NCI-H524 treated with DMSO at 0.1 percent for 48 hours (cell line): ENCODE data around the gene HILPDA.
"Not testable (repeated sequence)": the region's sequence is repeated elsewhere in the genome, so short reads cannot be mapped to it uniquely, and the experiment has no call there.

Experiments
- DNase-seq: peaks from one replicate; lab custom pipeline; 2025; lab: John Stamatoyannopoulos, UW

HILPDA gene

DNA sequence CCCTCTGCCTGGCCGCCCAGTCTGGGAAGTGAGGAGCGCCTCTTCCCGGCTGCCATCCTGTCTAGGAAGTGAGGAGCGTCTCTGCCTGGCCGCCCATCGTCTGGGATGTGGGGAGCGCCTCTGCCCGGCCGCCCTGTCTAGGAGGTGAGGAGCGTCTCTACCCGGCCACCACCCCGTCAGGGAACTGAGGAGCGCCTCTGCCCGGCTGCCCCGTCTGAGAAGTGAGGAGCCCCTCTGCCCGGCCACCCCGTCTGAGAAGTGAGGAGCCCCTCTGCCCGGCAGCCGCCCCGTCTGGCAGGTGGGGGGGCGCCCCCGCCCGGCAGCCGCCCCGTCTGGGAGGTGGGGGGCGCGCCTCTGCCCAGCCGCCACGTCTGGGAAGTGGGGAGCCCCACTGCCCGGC, 7.7 kb downstream of the HILPDA start:
- DNase-seq: not testable (repeated sequence)

DNA sequence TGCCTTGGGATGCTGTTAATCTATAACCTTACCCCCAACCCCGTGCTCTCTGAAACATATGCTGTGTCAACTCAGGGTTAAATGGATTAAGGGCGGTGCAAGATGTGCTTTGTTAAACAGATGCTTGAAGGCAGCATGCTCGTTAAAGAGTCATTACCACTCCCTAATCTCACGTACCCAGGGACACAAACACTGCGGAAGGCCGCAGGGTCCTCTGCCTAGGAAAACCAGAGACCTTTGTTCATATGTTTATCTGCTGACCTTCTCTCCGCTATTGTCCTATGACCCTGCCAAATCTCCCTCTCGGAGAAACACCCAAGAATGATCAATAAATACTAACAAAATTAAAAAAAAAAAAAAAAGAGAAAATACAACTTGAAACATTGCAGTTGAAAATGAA, 8.3 kb downstream of the HILPDA start:
- DNase-seq: peak; percentile 25

DNA sequence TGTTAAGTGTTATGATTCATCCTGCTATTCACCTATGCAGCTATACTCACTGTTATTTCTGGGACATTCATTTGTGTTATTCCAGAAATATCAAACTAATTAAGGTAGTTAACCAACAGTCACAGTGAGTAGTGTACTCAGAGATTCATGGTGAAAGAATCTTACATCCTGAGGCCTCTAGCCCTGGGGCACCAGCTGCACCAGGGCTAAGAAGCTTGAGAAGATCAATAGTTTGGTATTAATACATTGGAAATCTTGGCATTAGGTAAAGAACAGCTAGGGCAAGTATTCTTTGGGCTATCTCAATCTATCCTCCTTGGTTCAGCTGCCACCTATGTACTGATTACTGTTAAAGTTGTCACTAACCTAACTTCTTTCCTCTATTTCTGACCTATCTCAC, 11.2 kb downstream of the HILPDA start:
- not testable (repeated sequence) for DNase-seq

DNA sequence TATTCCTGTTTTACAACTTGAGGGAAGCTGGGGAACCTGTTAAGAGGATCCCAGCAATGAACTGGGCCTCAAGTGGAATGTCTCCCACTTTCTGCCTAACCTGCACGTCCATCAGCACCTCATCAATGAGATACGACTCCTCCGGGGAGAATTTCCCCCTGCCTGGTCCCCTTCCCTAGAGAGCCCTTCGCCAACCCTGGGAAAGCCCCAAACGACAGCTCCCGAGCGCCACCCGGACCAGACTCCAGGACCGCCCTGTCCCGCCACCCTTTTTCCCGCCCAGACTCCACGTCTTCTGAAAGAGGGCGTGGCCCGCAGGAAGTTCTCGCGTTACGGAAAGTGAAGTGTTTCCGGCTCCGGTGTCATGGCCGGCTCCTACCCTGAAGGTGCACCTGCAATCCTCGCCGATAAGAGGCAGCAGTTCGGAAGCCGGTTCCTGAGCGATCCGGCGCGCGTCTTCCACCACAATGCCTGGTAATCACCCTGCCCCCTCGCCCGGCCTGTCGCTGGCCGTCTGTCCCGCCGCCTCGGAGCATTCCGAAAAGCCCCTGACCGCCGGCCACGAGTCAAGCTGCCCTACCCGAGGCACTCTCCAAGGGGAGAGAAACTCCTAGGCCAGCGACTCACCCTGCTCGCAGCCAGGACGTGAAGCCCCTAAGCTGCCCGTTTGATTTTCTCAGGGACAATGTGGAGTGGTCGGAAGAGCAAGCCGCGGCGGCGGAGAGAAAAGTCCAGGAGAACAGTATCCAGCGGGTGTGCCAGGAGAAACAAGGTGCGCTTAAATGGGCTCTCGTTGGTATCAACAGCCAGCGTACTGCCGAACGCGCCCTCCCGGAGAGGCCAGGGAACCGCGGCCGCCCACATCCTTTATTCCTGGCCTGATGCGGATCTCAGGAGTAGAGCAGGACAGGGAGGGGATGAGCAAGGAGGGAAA, 21.0 kb downstream of the HILPDA start, which contains the start of gene METTL2B:
Gene METTL2B, plus strand, starts transcription at position 347 of the 934 bp plus-strand sequence. Its CDS starts 18 bp downstream, at position 365.
- peak; percentile 62 for DNase-seq

DNA sequence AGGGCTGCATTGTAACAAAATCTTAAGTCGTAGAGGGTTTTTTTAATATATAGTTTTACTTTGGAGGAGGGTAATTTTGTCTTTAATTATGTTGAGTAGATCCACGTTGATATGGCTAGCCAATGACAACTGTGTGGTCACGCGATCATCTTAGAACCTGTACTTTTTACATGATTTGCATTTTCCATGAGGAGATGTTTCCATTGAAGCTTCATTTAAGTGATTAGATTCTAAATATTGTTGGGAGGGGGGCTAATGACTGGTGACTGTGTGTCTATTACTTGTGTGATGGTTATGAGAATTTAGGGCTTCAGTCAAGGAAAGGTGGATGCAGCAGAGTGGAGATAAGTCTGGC, 21.6 kb downstream of the HILPDA start:
- not testable (repeated sequence) for DNase-seq

DNA sequence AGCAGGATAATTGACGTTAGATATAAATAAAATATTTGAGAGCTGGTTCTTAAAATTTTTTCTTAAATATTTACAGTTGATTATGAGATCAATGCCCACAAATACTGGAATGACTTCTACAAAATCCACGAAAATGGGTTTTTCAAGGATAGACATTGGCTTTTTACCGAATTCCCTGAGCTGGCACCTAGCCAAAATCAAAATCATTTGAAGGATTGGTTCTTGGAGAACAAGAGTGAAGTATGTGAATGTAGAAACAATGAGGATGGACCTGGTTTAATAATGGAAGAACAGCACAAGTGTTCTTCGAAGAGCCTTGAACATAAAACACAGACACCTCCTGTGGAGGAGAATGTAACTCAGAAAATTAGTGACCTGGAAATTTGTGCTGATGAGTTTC, 23.4 kb downstream of the HILPDA start:
- not testable (repeated sequence) for DNase-seq

DNA sequence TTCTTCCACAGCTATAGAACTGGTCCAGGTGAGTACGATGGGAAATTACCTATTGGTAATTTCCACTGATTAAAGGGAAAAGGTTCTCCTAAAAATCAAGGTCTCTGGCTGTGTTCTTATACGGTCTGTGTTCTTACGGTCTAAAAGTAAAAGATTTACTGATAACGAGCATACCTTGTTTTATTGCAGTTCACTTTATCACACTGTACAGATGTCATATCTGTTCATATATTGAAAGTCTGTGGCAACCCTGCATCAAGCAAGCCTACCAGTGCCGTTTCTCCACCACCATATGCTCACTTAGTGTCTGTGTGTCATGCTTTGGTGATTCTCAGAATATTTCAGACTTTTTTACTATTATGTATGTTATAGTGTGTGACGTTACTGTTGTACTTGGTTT, 32.5 kb downstream of the HILPDA start:
- not testable (repeated sequence) for DNase-seq

DNA sequence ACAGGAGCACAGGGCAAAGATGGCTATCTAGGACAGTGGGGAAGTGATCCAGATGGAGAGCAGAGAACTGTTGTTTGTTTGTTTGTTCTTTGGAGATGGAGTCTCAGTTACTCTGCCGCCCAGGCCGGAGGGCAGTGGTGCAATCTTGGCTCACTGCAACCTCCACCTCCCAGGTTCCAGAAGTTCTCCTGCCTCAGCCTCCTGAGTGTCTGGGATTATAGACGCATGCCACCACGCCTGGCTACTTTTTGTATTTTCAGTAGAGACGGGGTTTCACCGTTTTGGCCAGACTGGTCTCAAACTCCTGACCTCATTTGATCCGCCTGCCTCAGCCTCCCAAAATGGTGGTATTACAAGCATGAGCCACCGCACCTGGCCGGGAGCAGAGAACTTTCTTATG, 41.7 kb downstream of the HILPDA start:
- no peak for DNase-seq

DNA sequence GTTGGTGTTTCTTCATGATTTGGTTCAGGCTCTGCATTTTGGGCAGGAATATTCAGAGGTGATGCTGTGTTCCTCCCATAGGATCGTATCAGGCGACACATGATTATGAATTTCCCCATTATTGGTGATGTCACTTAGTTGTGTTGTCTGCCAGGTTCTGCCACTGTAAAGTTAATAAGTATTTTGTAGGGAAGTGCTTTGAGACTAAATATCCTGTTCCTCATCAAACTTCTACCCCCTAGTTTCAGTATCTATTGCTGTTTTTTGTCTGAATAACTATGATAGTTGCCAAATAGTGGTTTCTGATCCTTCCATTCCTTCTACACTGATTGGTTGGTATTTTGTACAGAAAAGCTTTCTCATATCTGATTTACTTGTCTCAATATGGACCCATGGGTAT, 49.7 kb downstream of the HILPDA start:
- DNase-seq: not testable (repeated sequence)

DNA sequence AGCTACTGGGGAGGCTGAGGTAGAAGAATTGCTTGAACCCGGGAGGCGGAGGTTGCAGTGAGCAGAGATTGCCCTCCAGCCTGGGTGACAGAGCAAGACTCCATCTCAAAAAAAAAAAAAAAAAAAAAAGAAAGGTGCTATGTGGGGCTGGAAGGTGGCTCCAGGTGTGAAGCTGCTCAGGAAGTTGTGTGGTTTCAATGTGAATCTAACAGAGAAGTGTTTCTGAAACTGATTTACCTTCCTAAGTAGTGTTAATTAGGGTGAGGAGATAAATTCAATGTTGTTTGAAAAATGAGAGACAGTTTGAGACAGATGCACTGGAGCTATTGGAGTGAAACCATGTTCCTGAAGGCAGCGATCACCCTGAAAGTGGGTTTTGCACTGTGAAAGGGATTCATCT, 51.1 kb downstream of the HILPDA start:
- not testable (repeated sequence) for DNase-seq

DNA sequence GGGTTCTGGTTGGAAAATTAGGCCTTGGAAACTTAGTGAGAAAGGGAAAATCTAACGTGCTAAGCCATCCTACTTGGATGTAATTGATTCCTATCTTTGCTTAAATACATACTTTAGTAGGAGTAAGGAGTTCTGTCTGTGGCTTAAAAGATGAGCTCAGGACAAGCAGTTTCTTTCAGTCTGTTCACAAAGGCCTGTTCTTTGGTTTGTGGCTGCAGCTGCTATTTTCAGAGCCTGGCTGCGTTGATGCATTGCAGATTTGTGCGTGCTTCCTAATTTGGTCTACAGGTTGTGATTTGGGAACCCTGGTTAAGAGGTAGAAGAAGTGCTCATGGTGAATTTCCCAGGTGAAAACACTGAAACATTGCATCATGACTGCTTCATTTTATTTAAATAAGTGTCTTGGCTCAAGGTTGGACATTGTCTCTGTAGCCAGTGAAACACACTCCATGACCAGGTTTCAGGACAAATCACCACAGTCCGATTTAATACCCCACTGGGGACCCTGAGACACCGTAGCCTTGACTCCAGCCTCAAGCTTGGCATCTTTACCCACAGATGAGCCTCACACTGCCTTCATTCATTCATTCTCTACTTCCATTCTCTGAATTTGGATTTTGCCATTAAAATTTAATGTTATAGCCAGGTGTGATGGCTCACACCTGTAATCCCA, 51.8 kb downstream of the HILPDA start:
- DNase-seq: not testable (repeated sequence)
